ENCODE data around the gene LGALS9.
"Not testable (repeated sequence)": the region's sequence is repeated elsewhere in the genome, so short reads cannot be mapped to it uniquely, and the experiment has no call there.

LGALS9 gene

DNA sequence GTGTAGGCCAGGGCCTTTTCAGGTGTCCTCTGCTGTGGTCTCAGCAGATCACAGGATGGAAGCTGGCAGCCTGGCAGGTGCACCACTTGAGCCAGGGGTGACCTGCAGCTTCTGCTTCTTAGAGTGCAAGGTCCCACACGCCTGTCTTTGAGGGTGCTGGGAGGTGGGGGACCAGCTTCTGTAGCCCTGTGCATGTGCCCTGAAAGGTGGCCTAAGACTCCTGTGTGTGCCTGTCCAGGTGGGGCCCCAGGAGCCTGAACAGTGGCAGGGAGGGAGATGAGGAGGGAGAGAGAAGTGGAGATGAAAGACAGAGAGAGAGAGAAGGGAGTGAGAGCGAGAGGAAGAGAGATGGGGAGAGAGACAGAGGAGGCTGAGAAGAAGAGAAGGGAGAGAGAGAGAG is 46.2 kb downstream of the LGALS9 start:
- DNase-seq (ENCODE audit: low read depth, low spot score): no peak

DNA sequence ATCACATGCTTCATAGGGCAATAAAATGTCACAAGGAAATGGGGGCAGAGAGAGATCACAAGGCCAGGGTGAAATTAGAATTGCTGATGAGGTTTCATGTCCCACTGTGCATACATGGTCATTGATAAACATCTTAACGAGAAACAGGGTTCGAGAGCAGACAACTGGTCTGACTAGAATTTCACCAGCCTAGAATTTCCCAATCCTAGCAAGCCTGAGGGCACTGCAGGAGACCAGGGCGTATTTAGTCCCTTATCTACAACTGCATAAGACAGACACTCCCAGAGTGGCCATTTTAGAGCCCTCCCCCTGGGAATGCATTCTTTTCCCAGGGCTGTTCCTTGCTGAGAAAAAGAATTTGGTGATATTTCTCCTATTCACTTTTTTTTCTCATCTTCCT is 55.3 kb downstream of the LGALS9 start:
- DNase-seq (ENCODE audit: low read depth, low spot score): not testable (repeated sequence)

DNA sequence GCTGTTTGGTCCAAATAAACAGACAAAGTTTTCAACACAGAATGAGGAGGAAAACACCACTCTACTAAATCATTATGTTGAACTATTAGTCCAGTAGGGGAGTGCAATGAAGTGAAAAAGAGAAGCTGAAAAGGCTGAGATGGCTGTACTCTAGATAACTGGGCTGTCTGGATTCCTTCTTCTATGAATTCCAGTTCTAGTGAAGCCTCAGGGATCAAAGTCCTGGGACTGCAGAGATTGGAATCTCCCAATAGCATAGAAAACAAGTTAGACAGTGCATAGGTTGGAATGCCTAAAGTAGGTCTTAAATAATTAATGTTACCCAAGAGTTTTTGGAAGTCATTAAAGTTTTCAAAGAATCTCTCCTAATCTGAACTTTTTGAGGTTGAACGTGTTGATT is 59.9 kb downstream of the LGALS9 start:
- no peak for DNase-seq (ENCODE audit: low read depth, low spot score)

DNA sequence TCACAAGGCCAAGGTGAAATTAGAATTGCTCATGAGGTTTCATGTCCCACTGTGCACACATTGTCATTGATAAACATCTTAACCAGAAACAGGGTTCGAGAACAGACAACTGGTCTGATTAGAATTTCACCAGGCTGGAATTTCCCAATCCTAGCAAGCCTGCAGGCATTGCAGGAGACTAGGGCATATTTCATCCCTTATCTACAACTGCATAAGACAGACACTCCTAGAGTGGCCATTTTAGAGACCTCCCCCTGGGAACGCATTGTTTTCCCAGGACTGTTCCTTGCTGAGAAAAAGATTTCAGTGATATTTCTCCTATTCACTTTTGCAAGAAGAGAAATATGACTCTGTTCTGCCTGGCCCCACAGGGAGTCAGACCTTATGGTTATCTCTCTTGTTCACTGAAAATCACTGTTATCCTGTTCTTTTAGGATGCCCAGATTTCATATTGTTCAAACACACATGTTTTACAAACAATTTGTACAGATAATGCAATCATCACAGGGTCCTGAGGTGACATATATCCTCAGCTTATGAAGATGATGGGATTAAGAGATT is 64.3 kb downstream of the LGALS9 start:
- not testable (repeated sequence) for DNase-seq (ENCODE audit: low read depth, low spot score)
